Gastrocnemius medialis (tissue), 4 donors: ENCODE measurements around the gene RASGRP2. TPM values are rescaled to one million over a fixed set of nuclear protein-coding genes. Genes with fewer than 3 reads are reported as not detected.

Source experiments
- ATAC-seq, 2 donors: fragments of 150-250 bp; one replicate each; pipeline ENCODE4 v1.9.1; 2016
- DNase-seq, 2 donors: peaks; one replicate each; pipeline ENCODE4 v3.0.0-alpha.2; 2019
- H3K27ac ChIP-seq, 4 donors: fragments of 200-600 bp; sonication (generic); 1 replicate in 1 of 4; 2 replicates in 3 of 4; pipeline ENCODE4 v1.5.1; 2016 to 2018; ENCODE audit warnings: mild to moderate bottlenecking in 2 of 4, moderate library complexity in 1 of 4
- H3K27me3 ChIP-seq, 3 donors: fragments of 200-600 bp; sonication (generic) in 2 of 3; 1 replicate in 1 of 3; 2 replicates in 2 of 3; pipeline versions ENCODE4 v1.5.1 to v1.6.0; 2016 to 2019; ENCODE audit warnings: mild to moderate bottlenecking in 1 of 3, moderate library complexity in 1 of 3
- H3K36me3 ChIP-seq, 2 donors: fragments of 200-600 bp; sonication (generic) in 1 of 2; one replicate each; pipeline ENCODE4 v1.5.1; 2017 to 2018
- H3K4me1 ChIP-seq, 2 donors: fragments of 200-600 bp; sonication (generic) in 1 of 2; one replicate each; pipeline ENCODE4 v1.5.1; 2016 to 2017; ENCODE audit warnings: mild to moderate bottlenecking in 2 of 2
- H3K4me3 ChIP-seq, 4 donors: fragments of 200-600 bp; sonication (generic) in 3 of 4; 1 replicate in 1 of 4; 2 replicates in 3 of 4; pipeline ENCODE4 v1.5.1; 2016 to 2019; ENCODE audit warnings: mild to moderate bottlenecking in 2 of 4
- H3K9me3 ChIP-seq, 3 donors: fragments of 200-600 bp; sonication (generic) in 2 of 3; 1 replicate in 1 of 3; 2 replicates in 2 of 3; pipeline ENCODE4 v1.5.1; 2016 to 2019
- CTCF ChIP-seq, 5 experiments: fragments of 450-650 bp in 3 of 5; fragments of 200-600 bp in 2 of 5; sonication (generic) in 2 of 5; IDR thresholded peaks in 4 of 5; conservative IDR thresholded peaks in 1 of 5; 1 replicate in 4 of 5; 2 replicates in 1 of 5; pipeline ENCODE4 v1.5.1; 2016 to 2019; ENCODE audit warnings: antibody characterized with exemption in 5 of 5, mild to moderate bottlenecking in 3 of 5, moderate library complexity in 3 of 5
- POLR2A ChIP-seq, 2 donors: fragments of 450-650 bp; IDR thresholded peaks; one replicate each; pipeline ENCODE4 v1.6.1; 2017; ENCODE audit warnings: antibody characterized with exemption in 2 of 2, mild to moderate bottlenecking in 2 of 2, moderate library complexity in 2 of 2
- in situ Hi-C, 4 donors: fragments of 200-750 bp; cut with MboI; loops; one replicate each; pipeline versions ENCODE4 v1.15.0 to v1.8.0; 2017; ENCODE audit warnings: low sequenced_read_pairs in 4 of 4
- intact Hi-C: fragments of 100-400 bp; cut with DNase I; formaldehyde crosslinking; loops from one replicate; pipeline ENCODE4 v1.15.1; 2023; ENCODE audit warnings: low total_unique reads
- total RNA-seq, 4 donors: library from RNA; depleted of rRNA; stranded (reverse); fragments of >200 nt; gene quantifications; one replicate each; pipeline versions ENCODE4 v1.1.0 to v1.2.3, GENCODE V29; 2016

Gene RASGRP2
- total RNA-seq, 4 donors from 2014 or later: 2.9 to 10.9 (median 7.1) TPM

- Histone ChIP-seq H3K9me3 (no peaks in the 10 kb centered on the region), H3K36me3 (no peaks in the 10 kb centered on the region), H3K4me3 (no peak overlapping the region), H3K4me1 (peaks cover 13 to 14% of the 10 kb centered on the region in 2 donors), H3K27ac (no peak overlapping the region), H3K27me3 (peaks cover 0 to 3% (median 0%) of the 10 kb centered on the region in 3 donors)
- in situ Hi-C loops: no loop called here
- no peak for ATAC-seq
- no peak for DNase-seq
- TF ChIP-seq CTCF (IDR thresholded peaks at IDR 0.05 in 4 of 5, conservative IDR thresholded peaks at IDR 0.05 in 1 of 5): no peak
- no peak for TF ChIP-seq POLR2A (IDR thresholded peaks at IDR 0.05)
- intact Hi-C loops: no loop called here
Measured at GRCh38 chr11:64679846-64680245, 64.1 kb downstream of the RASGRP2 start.

GRCh38 chr11:64677441-64678023 is 66.4 kb downstream of the RASGRP2 start:
- Histone ChIP-seq H3K4me3 (no peak overlapping the region), H3K36me3 (no peaks in the 10 kb centered on the region), H3K4me1 (peaks cover 15 to 21% of the 10 kb centered on the region in 2 donors), H3K9me3 (no peaks in the 10 kb centered on the region), H3K27me3 (peaks cover 0 to 3% (median 0%) of the 10 kb centered on the region in 3 donors), H3K27ac (no peak overlapping the region)
- in situ Hi-C loops (no loop called here), intact Hi-C loops (no loop called here)
- no peak for DNase-seq
- TF ChIP-seq CTCF (IDR thresholded peaks at IDR 0.05 in 4 of 5, conservative IDR thresholded peaks at IDR 0.05 in 1 of 5) (no peak), POLR2A (IDR thresholded peaks at IDR 0.05) (no peak)
- ATAC-seq: no peak

Other genes starting within 250 kb of the RASGRP2 start
- not detected for gene SLC22A11, start 188.2 kb downstream of the RASGRP2 start, total RNA-seq
- gene SLC22A12, start 152.9 kb downstream of the RASGRP2 start, total RNA-seq: not detected
- gene NRXN2, start 20.9 kb downstream of the RASGRP2 start, total RNA-seq: 1 to 10 TPM in 2 of 4 donors, under 1 TPM in 2; 0.15 to 6.2 (median 1.8) TPM
- gene PYGM, start 15.8 kb upstream of the RASGRP2 start, total RNA-seq: 1,000 to 10,000 TPM in 3 of 4 donors, 100 to 1,000 TPM in 1; 881 to 2,858 (median 1,836) TPM
- 100 to 1,000 TPM; 171 to 249 (median 193) TPM for gene SF1, start 34.4 kb upstream of the RASGRP2 start, total RNA-seq
- gene MAP4K2, start 59.1 kb upstream of the RASGRP2 start, total RNA-seq: 10 to 100 TPM in 1 of 4 donors, 1 to 10 TPM in 3; 4.3 to 14.8 (median 6.2) TPM
- gene MEN1, start 66.4 kb upstream of the RASGRP2 start, total RNA-seq: 10 to 100 TPM in 2 of 4 donors, 1 to 10 TPM in 2; 7.4 to 12.2 (median 9.8) TPM
- under 1 TPM in 2 of 4 donors, not detected in 2; 0.15 to 0.19 TPM for gene CDC42BPG, start 100.5 kb upstream of the RASGRP2 start, total RNA-seq
- 10 to 100 TPM; 24.8 to 46.2 (median 31.3) TPM for gene EHD1, start 134.5 kb upstream of the RASGRP2 start, total RNA-seq
- gene ATG2A, start 173.1 kb upstream of the RASGRP2 start, total RNA-seq: 10 to 100 TPM; 10.7 to 97.5 (median 37.9) TPM
- gene PPP2R5B, start 180.5 kb upstream of the RASGRP2 start, total RNA-seq: 10 to 100 TPM; 17.2 to 34.2 (median 24.3) TPM
- not detected for gene GPHA2, start 191.8 kb upstream of the RASGRP2 start, total RNA-seq
- not detected for gene MAJIN, start 228.0 kb upstream of the RASGRP2 start, total RNA-seq